HepG2 (cell line): ENCODE results near the gene RPS27A. TPM values are rescaled to one million over a fixed set of nuclear protein-coding genes. Genes with fewer than 3 reads are reported as not detected.

Experiments used
- BRCA1 ChIP-seq: sonication (generic); formaldehyde crosslinking; IDR thresholded peaks from 2 replicates; pipeline ENCODE4 v1.4.0; 2020; ENCODE audit warnings: missing genetic modification reagents
- EP300 ChIP-seq, 3 experiments: sonication (generic) in 1 of 3; formaldehyde crosslinking in 1 of 3; IDR thresholded peaks; 2 replicates each; pipeline versions ENCODE4 v1.5.1 to v1.6.1; 2011 to 2020; ENCODE audit warnings: low read depth in 2 of 3, low read length in 2 of 3, borderline replicate concordance in 1 of 3, improper control_type of control experiment in 1 of 3, mild to moderate bottlenecking in 1 of 3, missing genetic modification reagents in 1 of 3, moderate library complexity in 1 of 3
- FOXP1 ChIP-seq, 2 experiments: fragments of 450-650 bp in 1 of 2; IDR thresholded peaks; 2 replicates each; pipeline ENCODE4 v1.6.1; 2017 to 2018; ENCODE audit warnings: antibody characterized with exemption in 1 of 2
- KAT8 ChIP-seq: IDR thresholded peaks from 2 replicates; pipeline ENCODE4 v1.6.1; 2016; ENCODE audit warnings: missing genetic modification reagents, missing compliant biosample characterization
- MIER3 ChIP-seq: IDR thresholded peaks from 2 replicates; pipeline ENCODE4 v1.6.1; 2016; ENCODE audit warnings: missing compliant biosample characterization, borderline replicate concordance
- MTA1 ChIP-seq: sonication (generic); formaldehyde crosslinking; IDR thresholded peaks from 2 replicates; pipeline ENCODE4 v1.4.0; 2020; ENCODE audit warnings: missing genetic modification reagents, mild to moderate bottlenecking, borderline replicate concordance
- RELA ChIP-seq: sonication (generic); formaldehyde crosslinking; IDR thresholded peaks from 2 replicates; pipeline ENCODE4 v1.4.0; 2020; ENCODE audit warnings: missing genetic modification reagents
- RFX1 ChIP-seq: fragments of 450-650 bp; IDR thresholded peaks from 2 replicates; pipeline ENCODE4 v1.6.1; 2017
- RORA ChIP-seq: sonication (generic); formaldehyde crosslinking; IDR thresholded peaks from 2 replicates; pipeline ENCODE4 v1.5.0; 2020; ENCODE audit warnings: mild to moderate bottlenecking, missing genetic modification reagents, moderate library complexity
- RXRB ChIP-seq: IDR thresholded peaks from 2 replicates; pipeline ENCODE4 v1.6.1; 2016; ENCODE audit warnings: borderline replicate concordance, missing genetic modification reagents, missing compliant biosample characterization
- TARDBP ChIP-seq: sonication (generic); formaldehyde crosslinking; IDR thresholded peaks from 2 replicates; pipeline ENCODE4 v1.8.0; 2022; ENCODE audit warnings: mild to moderate bottlenecking, missing genetic modification reagents
- TBL1XR1 ChIP-seq: fragments of 150-350 bp; IDR thresholded peaks from 2 replicates; pipeline ENCODE4 v1.6.1; 2014; ENCODE audit warnings: borderline replicate concordance, low read length; ENCODE audit not compliant: partially characterized antibody
- THAP9 ChIP-seq: sonication (generic); formaldehyde crosslinking; IDR thresholded peaks from 2 replicates; pipeline ENCODE4; 2020; ENCODE audit warnings: missing genetic modification reagents, mild to moderate bottlenecking, borderline replicate concordance
- TMF1 ChIP-seq: sonication (generic); formaldehyde crosslinking; IDR thresholded peaks from 2 replicates; pipeline ENCODE4 v1.8.1; 2022; ENCODE audit warnings: low read depth, missing genetic modification reagents
- XBP1 ChIP-seq: sonication (generic); formaldehyde crosslinking; IDR thresholded peaks from 2 replicates; pipeline ENCODE4 v1.5.0; 2020; ENCODE audit warnings: missing genetic modification reagents
- ZBTB26 ChIP-seq: IDR thresholded peaks from 2 replicates; pipeline ENCODE4 v1.6.1; 2016; ENCODE audit warnings: missing compliant biosample characterization, missing genetic modification reagents, borderline replicate concordance
- ZBTB7A ChIP-seq: sonication (generic); formaldehyde crosslinking; IDR thresholded peaks from 2 replicates; pipeline ENCODE4 v1.8.0; 2022; ENCODE audit warnings: mild to moderate bottlenecking, missing genetic modification reagents
- ZNF496 ChIP-seq: sonication (generic); formaldehyde crosslinking; IDR thresholded peaks from 2 replicates; pipeline ENCODE4 v1.8.1; 2023; ENCODE audit warnings: mild to moderate bottlenecking, moderate library complexity, missing genetic modification reagents; ENCODE audit not compliant: insufficient replicate concordance
- ZNF776 ChIP-seq: sonication (generic); formaldehyde crosslinking; IDR thresholded peaks from 2 replicates; pipeline ENCODE4 v1.4.0; 2020; ENCODE audit warnings: mild to moderate bottlenecking, missing genetic modification reagents
- ZNF788 ChIP-seq: sonication (generic); formaldehyde crosslinking; IDR thresholded peaks from 2 replicates; pipeline ENCODE4 v1.5.0; 2020; ENCODE audit warnings: mild to moderate bottlenecking, missing genetic modification reagents, borderline replicate concordance
- polyA plus RNA-seq, 8 experiments: library from polyadenylated mRNA; depleted of rRNA in 3 of 8; stranded (reverse) in 7 of 8; unstranded in 1 of 8; fragments of >200 nt; fragmentation: Illumina TruSeq in 4 of 8; extraction: Trizol in 4 of 8; gene quantifications; 2 replicates each; pipeline versions ENCODE4 v1.2.1 to v1.2.3, GENCODE V29; 2011 to 2016; ENCODE audit warnings: low read depth in 4 of 8, missing spikeins in 1 of 8, mixed read lengths in 1 of 8; ENCODE audit not compliant: insufficient read depth in 1 of 8
- total RNA-seq, 5 experiments: library from RNA; depleted of rRNA; stranded (reverse); fragments of >200 nt; fragmentation: Illumina TruSeq; extraction: Trizol; gene quantifications; 2 replicates each; pipeline ENCODE4 v1.2.3, GENCODE V29; 2016; ENCODE audit warnings: low read depth in 1 of 5
- TF ChIP-seq, protein P1 (sequence below): sonication (generic); formaldehyde crosslinking; IDR thresholded peaks from 2 replicates; pipeline ENCODE4 v1.5.0; 2020; ENCODE audit warnings: missing genetic modification reagents, mild to moderate bottlenecking, borderline replicate concordance
- TF ChIP-seq, protein P2 (sequence below): sonication (generic); formaldehyde crosslinking; IDR thresholded peaks from 2 replicates; pipeline ENCODE4 v1.9.0; 2021; ENCODE audit warnings: missing genetic modification reagents, mild to moderate bottlenecking, borderline replicate concordance

Gene RPS27A
- total and polyA plus RNA-seq, 2 of the 13 experiments (the other 11 are each of a cell fraction or from before 2014, with no cell fraction given): 2,779 to 3,269 TPM

GRCh38 chr2:55268907-55269644 lies 36.6 kb downstream of the RPS27A start, which contains the start of gene MTIF2 (continued):
- TF ChIP-seq ZNF776 (CRISPR knock-in tag): peak; percentile 64
- TF ChIP-seq, protein P1, sequence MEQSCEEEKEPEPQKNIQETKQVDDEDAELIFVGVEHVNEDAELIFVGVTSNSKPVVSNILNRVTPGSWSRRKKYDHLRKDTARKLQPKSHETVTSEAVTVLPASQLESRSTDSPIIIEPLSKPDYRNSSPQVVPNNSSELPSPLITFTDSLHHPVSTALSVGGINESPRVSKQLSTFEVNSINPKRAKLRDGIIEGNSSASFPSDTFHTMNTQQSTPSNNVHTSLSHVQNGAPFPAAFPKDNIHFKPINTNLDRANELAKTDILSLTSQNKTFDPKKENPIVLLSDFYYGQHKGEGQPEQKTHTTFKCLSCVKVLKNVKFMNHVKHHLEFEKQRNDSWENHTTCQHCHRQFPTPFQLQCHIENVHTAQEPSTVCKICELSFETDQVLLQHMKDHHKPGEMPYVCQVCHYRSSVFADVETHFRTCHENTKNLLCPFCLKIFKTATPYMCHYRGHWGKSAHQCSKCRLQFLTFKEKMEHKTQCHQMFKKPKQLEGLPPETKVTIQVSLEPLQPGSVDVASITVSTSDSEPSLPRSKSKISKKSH (CRISPR knock-in tag): peak; percentile 94; the same call in 1 of the 2 replicates
- TF ChIP-seq FOXP1 (IDR thresholded peaks at IDR 0.05): no peak
- peak; percentile 46 for TF ChIP-seq FOXP1 (CRISPR knock-in tag; IDR thresholded peaks at IDR 0.05)
- TF ChIP-seq BRCA1 (CRISPR knock-in tag): peak; percentile 67
- no peak for TF ChIP-seq ZNF496 (CRISPR knock-in tag)
- TF ChIP-seq KAT8 (CRISPR knock-in tag): peak; percentile 100
- TF ChIP-seq RXRB (CRISPR knock-in tag): peak; percentile 90
- TF ChIP-seq ZBTB7A (CRISPR knock-in tag): peak; percentile 64
- peak; percentile 55 for TF ChIP-seq TBL1XR1
- TF ChIP-seq RELA: peak; percentile 89; the same call in 1 of the 2 replicates
- no peak for TF ChIP-seq RFX1
- TF ChIP-seq THAP9 (CRISPR knock-in tag): peak; percentile 98
- TF ChIP-seq ZNF788 (CRISPR knock-in tag): peak; percentile 100
- TF ChIP-seq TMF1 (CRISPR knock-in tag): peak; percentile 58; the same call in 1 of the 2 replicates
- TF ChIP-seq MIER3 (CRISPR knock-in tag): peak; percentile 97; the same call in 1 of the 2 replicates
- 0 out of 2 replicates have a peak, but pooled peaks have one; percentile 64 for TF ChIP-seq RORA (CRISPR knock-in tag)
- TF ChIP-seq ZBTB26 (CRISPR knock-in tag): peak; percentile 93; the same call in 1 of the 2 replicates
- peak; percentile 69 to 78 for TF ChIP-seq EP300 (IDR thresholded peaks at IDR 0.05; ENCODE audit: low read depth in 2 of 2, low read length in 2 of 2)
- TF ChIP-seq EP300 (CRISPR knock-in tag; IDR thresholded peaks at IDR 0.05; ENCODE audit: borderline replicate concordance): peak; percentile 72; the same call in 1 of the 2 replicates
- TF ChIP-seq TARDBP: peak; percentile 99
- no peak; the same call in 1 of the 2 replicates for TF ChIP-seq XBP1
- TF ChIP-seq, protein P2, sequence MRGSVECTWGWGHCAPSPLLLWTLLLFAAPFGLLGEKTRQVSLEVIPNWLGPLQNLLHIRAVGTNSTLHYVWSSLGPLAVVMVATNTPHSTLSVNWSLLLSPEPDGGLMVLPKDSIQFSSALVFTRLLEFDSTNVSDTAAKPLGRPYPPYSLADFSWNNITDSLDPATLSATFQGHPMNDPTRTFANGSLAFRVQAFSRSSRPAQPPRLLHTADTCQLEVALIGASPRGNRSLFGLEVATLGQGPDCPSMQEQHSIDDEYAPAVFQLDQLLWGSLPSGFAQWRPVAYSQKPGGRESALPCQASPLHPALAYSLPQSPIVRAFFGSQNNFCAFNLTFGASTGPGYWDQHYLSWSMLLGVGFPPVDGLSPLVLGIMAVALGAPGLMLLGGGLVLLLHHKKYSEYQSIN (CRISPR knock-in tag): peak; percentile 88; the same call in 1 of the 2 replicates
- TF ChIP-seq MTA1 (CRISPR knock-in tag): peak; percentile 97
